ENCODE data around the gene SYNDIG1L.

Gene SYNDIG1L

GRCh38 chr14:74426202-74426582 lies at the start of gene SYNDIG1L:
Gene SYNDIG1L (minus strand): TSS chr14:74426210. CDS start chr14:74409744, 16,466 bp downstream.
- DNase-seq (ENCODE audit: low read depth): no peak
- no peak within 1 kb of the TSS for H3K4me3 ChIP-seq (ENCODE audit: low read length)
- TF ChIP-seq CTCF (IDR thresholded peaks at IDR 0.05; ENCODE audit: insufficient read depth, low read depth, low read length, missing control alignments): no peak

- DNase-seq (ENCODE audit: low read depth): peak; percentile 55
- TF ChIP-seq CTCF (IDR thresholded peaks at IDR 0.05; ENCODE audit: insufficient read depth, low read depth, low read length, missing control alignments): no peak
- H3K4me3 ChIP-seq (ENCODE audit: low read length): no peak overlapping the region
Observed at GRCh38 chr14:74475678-74476077, 49.7 kb upstream of the SYNDIG1L start.

- no peak overlapping the region for H3K4me3 ChIP-seq (ENCODE audit: low read length)
- no peak for TF ChIP-seq CTCF (IDR thresholded peaks at IDR 0.05; ENCODE audit: insufficient read depth, low read depth, low read length, missing control alignments)
- no peak for DNase-seq (ENCODE audit: low read depth)
Observed at GRCh38 chr14:74474376-74474775, 48.4 kb upstream of the SYNDIG1L start.

GRCh38 chr14:74472601-74473000 lies 46.6 kb upstream of the SYNDIG1L start:
- no peak overlapping the region for H3K4me3 ChIP-seq (ENCODE audit: low read length)
- DNase-seq (ENCODE audit: low read depth): no peak
- no peak for TF ChIP-seq CTCF (IDR thresholded peaks at IDR 0.05; ENCODE audit: insufficient read depth, low read depth, low read length, missing control alignments)

GRCh38 chr14:74469548-74470518 lies 43.8 kb upstream of the SYNDIG1L start:
- no peak for TF ChIP-seq CTCF (IDR thresholded peaks at IDR 0.05; ENCODE audit: insufficient read depth, low read depth, low read length, missing control alignments)
- no peak overlapping the region for H3K4me3 ChIP-seq (ENCODE audit: low read length)
- DNase-seq (ENCODE audit: low read depth): no peak

- no peak for TF ChIP-seq CTCF (IDR thresholded peaks at IDR 0.05; ENCODE audit: insufficient read depth, low read depth, low read length, missing control alignments)
- DNase-seq (ENCODE audit: low read depth): no peak
- H3K4me3 ChIP-seq (ENCODE audit: low read length): no peak overlapping the region
Observed at GRCh38 chr14:74468513-74468912, 42.5 kb upstream of the SYNDIG1L start.

All from epithelial cell of esophagus (primary cell).